GM21529 (cell line): ENCODE results near the gene DNAJC22.
"Not testable (repeated sequence)": the region's sequence is repeated elsewhere in the genome, so short reads cannot be mapped to it uniquely, and the experiment has no call there.

Experiments used
- ATAC-seq: cut with Tn5 transposase; IDR thresholded peaks from one replicate; pipeline ENCODE4 v1.9.1; 2021; ENCODE audit not compliant: unreplicated experiment

DNAJC22 gene

DNA sequence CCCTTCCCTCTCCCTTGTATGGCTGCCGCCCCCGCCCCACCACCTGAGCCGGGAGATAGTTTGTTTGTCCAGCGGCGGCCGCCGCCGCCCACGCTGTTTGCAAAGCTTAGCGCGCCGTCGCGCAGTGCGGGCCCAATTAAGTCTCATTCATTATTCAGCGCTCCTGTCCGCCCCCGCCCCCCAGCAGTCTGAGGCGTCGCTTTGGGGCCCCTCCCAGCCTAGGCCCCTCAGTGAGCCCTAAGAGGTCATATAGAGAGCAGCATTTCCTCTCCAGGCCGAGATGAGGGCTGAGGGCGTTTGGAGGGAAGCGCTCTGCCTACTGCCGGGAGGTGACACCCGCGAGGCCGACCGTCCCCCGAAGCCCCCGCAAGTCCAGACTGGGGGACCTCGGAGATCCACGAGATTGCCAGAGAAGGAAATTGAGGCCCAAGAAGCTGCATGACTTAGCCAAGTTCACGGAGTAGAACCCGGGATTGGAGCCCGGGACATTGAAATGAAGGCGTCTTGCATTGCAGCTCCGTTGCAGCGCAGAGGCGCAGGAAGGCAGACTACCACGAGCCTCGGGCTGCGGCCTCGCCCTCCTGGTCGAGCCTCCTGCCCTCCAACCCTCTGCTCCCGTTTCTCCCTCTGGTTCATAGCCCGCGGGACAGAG is at the start of gene DNAJC22:
TSS of gene DNAJC22 (plus strand) at position 230 of the 652 bp plus-strand sequence. CDS start 1,985 bp downstream, outside the sequence.
- no peak for ATAC-seq

DNA sequence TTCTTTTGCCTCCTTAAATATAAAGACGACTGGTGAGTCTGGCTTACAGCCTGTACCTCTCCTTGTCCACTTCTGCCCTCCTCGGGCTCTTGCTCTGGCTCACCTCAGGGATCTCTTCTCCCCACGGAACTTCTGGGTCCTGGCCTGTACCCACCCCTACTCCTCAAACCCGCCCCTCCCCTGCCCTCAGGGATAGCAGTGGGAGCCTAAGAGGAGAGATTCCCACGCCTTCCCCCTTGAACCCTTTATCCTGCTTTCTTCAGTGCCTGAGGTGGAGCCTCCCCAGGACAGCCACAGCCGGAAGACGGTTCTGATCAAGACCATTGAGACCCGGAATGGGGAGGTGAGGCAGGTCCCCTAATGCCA is 49.0 kb upstream of the DNAJC22 start:
- no peak for ATAC-seq

DNA sequence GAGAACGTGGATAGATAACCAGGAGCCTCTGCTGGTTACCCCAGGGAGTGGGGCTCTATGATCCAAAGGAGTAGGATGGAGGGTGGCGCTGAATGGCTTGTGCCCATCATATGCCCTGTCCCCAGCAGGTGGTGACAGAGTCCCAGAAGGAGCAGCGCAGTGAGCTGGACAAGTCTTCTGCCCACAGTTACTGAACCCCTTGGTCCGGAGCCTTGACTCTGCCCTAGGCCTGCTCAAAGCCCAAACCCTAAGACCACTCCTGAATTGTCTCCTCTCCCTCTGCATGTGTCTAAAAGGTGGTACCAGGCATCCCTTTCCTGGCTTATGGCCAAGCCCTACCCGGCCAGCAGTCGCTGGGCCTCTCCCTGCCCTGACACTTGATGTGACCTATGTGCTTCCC is 48.5 kb upstream of the DNAJC22 start:
- ATAC-seq, result no peak

DNA sequence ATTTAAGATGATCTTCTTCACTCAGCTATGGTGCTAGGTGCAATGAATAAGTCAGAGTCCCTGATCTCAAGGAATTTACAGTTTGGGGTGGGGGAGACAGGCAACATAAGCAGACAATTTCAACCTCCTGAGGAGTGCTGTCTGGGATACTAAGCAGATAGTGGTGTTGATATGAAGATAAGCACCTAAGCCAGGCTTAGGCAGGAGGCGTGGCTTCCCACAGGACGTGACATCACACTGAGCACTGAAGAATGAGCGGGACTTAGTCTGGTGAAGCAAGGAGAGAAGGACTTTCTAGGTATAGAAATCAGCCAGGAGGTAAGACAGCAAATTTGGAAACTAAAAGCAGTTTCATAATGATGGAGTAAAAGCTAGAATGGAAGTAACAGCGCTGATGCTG is 44.9 kb upstream of the DNAJC22 start:
- ATAC-seq, result no peak

DNA sequence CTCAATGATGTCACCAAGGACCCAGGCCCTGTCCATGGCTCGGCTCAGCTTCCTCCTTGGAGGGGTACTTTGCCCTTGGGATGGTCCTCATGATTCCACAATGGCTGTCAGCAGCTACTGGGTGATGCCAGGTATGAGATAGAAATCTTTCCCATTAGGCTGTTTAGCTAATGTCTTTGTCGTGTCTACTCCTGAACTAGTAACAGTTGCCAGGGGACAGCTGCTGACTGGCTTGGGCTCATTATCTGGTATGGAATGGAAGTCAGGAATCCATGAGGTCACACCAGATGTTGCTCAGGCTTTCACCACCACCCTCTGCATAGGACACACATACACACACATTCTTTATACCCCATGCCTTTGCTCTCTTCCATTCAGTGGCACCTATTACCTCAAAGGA is 42.5 kb upstream of the DNAJC22 start:
- no peak for ATAC-seq

DNA sequence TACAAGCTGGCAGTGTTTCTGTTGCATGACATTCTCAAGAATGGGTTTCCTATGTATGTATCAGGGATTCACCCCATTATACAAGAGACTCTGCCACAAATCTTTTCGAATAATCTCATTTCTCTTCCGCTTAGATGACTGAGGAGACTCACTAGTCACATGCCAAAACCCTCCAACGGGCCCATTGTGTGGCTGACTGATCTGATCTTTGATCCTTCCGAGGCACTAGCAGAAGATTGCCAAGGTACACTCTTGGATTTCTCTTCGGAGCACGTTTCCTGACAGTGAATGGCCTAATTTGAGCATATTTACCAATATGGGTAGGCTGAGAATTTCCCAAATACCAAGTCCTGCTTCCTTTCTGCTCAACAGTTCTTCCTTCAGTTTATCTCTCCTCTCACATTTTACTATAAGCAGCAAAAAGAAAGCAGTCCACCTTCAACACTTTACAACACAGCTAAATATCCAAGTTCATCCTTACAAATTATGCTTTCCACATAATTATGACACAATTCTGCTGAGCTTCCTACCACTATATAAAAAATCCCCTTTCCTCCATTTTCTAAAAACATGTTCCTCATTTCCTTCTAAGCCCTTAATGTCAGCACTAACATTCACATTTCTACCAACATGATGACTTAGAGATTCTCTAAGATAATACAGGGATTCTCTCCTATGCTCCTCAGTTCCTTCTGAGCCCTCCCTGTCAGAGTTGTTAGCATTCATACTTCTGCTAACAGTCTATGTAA is 40.8 kb upstream of the DNAJC22 start:
- no peak for ATAC-seq

DNA sequence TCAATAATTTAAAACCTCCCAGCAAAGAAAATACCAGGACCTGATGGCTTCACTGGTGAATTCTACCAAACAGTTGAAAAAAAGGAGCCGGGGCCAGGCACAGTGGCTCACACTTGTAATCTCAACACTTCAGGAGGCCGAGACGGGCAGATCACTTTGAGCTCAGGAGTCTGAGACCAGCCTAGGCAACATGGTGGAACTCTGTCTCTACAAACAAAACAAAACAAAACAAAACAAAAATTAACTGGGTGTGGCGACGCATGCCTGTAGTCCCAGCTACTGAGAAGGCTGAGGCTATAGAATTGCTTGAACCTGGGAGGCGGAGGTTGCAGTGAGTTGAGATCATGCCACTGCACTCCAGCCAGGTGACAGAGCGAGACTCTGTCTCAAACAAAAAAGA is 37.3 kb upstream of the DNAJC22 start:
- no peak for ATAC-seq

DNA sequence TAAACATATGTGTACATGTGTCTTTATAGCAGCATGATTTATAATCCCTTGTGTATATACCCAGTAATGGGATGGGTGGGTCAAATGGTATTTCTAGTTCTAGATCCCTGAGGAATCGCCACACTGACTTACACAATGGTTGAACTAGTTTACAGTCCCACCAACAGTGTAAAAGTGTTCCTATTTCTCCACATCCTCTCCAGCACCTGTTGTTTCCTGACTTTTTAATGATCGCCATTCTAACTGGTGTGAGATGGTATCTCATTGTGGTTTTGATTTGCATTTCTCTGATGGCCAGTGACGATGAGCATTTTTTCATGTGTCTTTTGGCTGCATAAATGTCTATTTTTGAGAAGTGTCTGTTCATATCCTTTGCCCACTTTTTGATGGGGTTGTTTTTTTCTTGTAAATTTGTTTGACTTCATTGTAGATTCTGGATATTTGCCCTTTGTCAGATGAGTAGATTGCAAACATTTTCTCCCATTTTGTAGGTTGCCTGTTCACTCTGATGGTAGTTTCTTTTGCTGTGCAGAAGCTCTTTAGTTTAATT is 36.2 kb upstream of the DNAJC22 start:
- not testable (repeated sequence) for ATAC-seq

DNA sequence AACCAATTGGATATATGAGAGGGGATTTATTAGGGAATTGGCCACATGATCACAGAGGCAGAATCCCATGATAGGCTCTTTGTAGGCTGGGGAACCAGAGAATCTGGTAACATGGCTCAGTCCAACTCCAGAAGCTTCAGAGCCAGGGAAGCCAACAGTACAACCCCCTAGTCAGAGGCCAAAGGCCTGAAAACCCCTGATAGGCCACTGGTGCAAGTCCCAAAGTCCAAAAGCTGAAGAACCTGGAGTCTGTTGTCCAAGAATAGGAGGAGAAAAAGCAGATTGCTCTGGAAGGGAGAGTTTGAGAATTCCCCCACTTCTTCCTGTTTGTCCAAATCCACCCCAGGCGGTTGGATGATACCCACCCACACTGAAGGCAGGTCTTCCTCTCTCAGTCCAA is 31.9 kb upstream of the DNAJC22 start:
- no peak for ATAC-seq

DNA sequence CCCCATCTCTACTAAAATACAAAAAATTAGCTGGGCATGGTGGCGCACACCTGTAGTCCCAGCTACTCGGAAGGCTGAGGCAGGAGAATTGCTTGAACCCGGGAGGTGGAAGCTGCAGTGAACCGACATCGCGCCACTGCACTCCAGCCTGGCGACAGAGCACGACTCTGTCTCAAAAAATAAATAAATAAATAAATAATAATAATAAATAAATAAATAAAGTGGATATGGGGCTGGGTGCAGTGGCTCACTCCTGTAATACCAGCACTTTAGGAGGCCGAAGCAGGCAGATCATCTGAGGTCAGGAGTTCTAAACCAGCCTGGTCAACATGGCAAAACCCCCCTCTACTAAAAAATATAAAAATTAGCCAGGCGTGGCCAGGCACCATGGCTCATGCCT is 29.6 kb upstream of the DNAJC22 start:
- not testable (repeated sequence) for ATAC-seq

DNA sequence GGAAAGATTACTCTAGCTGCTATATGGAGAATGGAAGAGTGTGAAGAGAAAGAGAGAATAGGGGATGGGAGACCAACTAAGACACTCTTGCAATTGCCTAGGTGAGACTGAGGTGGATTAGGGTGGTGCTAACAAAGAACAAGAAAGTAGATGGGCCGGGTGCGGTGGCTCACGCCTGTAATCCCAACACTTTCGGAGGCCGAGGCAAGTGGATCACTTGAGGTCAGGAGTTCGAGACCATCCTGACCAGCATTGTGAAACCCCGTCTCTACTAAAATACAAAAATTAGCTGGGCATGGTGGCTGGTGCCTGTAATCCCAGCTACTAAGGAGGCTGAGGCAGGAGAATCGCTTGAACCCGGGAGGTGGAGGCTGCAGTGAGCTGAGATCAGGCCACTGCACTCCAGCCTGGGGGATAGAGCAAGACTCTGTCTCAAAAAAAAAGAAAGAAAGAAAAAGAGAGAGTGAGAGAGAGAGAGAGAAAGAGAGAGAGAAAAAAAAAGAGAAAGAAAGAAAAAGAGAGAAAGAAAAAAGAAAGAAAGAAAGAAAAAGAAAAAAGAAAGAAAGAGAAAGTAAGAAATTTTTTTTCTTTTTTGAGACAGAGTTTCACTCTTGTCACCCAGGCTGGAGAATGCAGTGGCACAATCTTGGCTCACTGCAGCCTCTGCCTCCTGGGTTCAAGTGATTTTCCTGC is 26.1 kb upstream of the DNAJC22 start:
- not testable (repeated sequence) for ATAC-seq

DNA sequence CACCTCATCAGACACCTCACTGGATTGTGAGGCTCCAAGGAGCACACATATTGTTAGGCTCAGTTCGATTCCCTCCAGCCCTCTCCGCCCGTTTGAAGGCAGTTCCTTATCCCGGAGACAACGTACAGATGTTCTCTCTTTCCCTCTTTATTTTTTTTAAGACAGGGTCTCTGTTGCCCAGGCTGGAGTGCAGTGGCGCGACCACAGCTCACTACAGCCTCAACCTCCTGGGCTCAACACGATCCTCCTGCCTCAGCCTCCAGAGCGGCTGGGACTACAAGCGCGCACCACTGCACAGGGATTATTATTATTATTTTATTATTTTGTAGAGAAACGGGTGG is 24.4 kb upstream of the DNAJC22 start:
- ATAC-seq, result no peak

DNA sequence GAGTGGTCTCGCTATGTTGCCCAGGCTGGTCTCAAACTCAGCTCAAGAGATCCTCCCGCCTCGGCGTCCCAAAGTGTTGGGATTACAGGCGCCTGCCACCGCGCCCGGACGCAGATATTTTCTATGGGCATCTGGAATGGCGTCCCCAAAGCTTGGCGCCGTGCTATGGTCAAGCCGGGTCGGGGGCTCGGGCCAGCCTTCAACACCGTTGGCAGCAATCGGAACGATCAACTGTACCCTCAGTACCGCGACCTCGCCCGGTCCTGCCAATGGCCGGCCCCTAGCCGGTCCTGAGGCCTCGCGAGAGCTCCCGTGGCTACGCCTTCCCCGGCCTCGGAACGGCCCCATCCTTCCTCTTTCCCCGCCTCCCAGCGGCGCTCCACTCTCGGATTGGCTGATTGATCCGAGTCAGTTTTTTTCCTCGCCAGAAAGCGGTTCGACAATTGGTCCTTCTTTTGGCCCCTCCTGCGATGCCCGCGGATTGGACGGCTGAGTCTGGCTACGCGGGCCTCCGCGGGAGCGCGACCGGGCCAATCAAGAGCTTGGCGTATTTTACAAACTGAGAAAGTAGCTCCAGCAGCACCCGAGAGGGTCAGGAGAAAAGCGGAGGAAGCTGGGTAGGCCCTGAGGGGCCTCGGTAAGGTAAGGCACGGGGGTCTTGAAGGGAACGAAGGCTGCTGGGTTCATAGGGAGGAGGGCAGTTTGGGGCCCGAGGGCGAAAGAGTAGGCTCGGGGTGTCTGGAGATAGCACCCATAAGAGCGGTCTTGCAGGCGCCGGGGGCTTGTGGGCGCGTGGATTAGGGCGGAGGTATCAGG is 23.8 kb upstream of the DNAJC22 start, which contains the start of gene TROAP:
TSS of gene TROAP (plus strand) at position 548 of the 816 bp plus-strand sequence. CDS start 354 bp downstream, outside the sequence.
- peak; percentile 98 for ATAC-seq

DNA sequence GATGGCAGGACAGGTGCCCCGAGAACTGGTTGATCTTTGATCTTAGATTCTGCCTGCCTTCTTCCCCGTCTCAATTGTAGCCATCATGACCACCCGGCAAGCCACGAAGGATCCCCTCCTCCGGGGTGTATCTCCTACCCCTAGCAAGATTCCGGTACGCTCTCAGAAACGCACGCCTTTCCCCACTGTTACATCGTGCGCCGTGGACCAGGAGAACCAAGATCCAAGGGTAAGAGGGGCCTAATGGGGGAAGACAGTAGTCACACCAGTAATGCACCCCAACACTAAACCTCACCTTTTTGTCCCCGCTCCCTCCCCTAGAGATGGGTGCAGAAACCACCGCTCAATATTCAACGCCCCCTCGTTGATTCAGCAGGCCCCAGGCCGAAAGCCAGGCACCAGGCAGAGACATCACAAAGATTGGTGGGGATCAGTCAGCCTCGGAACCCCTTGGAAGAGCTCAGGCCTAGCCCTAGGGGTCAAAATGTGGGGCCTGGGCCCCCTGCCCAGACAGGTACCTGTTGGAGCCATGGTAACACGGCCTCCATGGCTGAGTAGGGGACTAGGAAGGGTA is 23.1 kb upstream of the DNAJC22 start:
- no peak for ATAC-seq

DNA sequence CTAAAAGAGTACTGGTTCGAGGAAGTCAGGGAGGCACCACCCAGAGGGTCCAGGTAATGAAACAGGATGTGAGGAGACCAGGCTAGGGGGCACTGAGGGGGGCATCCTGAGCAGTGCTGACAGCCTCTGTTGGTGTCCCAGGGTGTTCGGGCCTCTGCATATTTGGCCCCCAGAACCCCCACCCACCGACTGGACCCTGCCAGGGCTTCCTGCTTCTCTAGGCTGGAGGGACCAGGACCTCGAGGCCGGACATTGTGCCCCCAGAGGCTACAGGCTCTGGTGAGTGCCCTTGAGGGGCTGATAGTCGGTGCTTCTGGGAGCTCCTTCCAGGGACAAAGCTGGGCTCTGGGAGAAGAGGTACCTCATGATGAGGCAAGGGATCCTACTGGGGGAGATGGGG is 21.1 kb upstream of the DNAJC22 start:
- no peak for ATAC-seq

DNA sequence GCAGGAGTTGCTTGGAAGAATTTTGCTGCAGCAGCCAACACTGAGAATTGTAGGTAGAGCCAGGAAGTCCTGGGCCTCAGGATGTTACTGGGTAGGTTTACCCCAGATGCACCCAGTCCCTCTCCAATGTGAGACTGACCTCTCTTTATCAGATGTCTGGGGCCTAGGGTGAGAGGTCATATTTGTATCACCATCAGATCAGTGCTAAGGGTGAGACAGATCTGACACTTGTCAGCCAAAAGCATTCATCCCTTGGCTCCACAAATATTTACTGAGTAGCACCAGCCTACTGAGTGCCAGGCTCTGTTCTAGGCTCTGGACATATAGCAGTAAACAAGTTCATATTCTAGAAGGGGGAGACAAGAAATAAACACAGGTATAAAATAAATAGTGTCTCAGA is 19.3 kb upstream of the DNAJC22 start:
- no peak for ATAC-seq

DNA sequence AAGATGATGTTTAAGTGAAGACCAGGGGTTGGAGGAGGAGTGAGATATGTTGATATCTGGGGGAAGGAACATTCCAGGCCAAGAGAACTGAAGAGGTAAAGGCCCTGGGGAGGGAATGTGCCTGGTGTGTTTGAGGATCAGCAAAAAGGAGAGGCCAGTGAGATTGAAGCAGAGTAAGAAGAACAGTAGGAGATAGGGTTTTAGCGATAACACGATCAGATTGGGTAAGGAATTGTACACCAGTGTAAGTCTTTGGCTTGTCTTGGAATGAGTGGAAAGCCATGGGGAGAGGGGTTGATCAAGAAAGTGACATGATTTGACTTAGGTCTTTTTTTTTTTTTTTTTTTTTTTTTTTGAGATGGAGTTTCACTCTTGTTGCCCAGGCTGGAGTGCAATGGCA is 18.8 kb upstream of the DNAJC22 start:
- no peak for ATAC-seq

DNA sequence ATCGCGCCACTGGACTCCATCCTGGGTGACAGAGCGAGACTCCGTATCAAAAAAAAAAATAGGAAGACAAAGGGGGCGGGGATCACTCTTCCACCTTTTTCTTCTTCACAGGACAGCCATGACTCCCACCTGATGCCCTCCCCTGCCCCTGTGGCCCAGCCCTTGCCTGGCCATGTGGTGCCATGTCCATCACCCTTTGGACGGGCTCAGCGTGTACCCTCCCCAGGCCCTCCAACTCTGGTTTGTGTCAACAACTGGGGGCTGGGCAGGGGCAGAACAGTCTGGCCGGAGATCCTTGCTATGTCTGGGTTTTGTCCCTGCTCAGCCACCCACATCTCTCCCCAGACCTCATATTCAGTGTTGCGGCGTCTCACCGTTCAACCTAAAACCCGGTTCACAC is 17.9 kb upstream of the DNAJC22 start:
- no peak for ATAC-seq

DNA sequence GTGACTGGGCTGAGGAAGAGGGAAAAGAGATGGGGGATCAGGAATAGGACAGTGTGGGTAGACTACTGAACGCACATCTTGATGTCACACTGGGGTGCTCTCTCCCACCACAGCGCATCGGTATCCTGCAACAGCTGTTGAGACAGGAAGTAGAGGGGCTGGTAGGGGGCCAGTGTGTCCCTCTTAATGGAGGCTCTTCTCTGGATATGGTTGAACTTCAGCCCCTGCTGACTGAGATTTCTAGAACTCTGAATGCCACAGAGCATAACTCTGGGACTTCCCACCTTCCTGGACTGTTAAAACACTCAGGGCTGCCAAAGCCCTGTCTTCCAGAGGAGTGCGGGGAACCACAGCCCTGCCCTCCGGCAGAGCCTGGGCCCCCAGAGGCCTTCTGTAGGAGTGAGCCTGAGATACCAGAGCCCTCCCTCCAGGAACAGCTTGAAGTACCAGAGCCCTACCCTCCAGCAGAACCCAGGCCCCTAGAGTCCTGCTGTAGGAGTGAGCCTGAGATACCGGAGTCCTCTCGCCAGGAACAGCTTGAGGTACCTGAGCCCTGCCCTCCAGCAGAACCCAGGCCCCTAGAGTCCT is 16.6 kb upstream of the DNAJC22 start:
- no peak for ATAC-seq

DNA sequence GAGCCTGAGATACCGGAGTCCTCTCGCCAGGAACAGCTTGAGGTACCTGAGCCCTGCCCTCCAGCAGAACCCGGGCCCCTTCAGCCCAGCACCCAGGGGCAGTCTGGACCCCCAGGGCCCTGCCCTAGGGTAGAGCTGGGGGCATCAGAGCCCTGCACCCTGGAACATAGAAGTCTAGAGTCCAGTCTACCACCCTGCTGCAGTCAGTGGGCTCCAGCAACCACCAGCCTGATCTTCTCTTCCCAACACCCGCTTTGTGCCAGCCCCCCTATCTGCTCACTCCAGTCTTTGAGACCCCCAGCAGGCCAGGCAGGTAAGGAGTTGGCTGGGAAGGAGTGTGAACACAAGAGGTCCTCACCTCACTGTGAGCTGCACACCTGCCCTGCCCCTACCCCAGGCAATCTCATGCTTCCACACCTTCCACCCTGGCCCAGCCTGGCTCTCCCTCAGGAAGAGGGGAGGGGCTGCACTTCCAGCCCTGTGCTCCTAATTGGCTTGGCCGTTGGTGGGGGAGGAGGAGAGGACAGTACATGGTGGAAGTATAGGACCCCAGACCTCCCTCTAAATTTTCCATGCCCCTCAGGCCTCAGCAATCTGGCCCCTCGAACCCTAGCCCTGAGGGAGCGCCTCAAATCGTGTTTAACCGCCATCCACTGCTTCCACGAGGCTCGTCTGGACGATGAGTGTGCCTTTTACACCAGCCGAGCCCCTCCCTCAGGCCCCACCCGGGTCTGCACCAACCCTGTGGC is 15.9 kb upstream of the DNAJC22 start:
- ATAC-seq, result no peak
